NCI-H2107 treated with DMSO at 0.1 percent for 48 hours (cell line): Measurements from ENCODE around the gene DNAJC6.
A peak's percentile ranks its signal among the peaks of the same experiment; 100 is the strongest.

Experiments used
- DNase-seq: peaks from one replicate; lab custom pipeline; 2025; ENCODE audit not compliant: unreplicated experiment; lab: John Stamatoyannopoulos, UW

The DNAJC6 gene

GRCh38 chr1:65399003-65399402 is 89.7 kb downstream of the DNAJC6 start:
- no peak for DNase-seq

GRCh38 chr1:65401612-65402011 is 92.3 kb downstream of the DNAJC6 start:
- DNase-seq: no peak

- no peak for DNase-seq
Observed at GRCh38 chr1:65404941-65405340, 95.6 kb downstream of the DNAJC6 start.

GRCh38 chr1:65407877-65408276 is 98.5 kb downstream of the DNAJC6 start:
- no peak for DNase-seq

DNA sequence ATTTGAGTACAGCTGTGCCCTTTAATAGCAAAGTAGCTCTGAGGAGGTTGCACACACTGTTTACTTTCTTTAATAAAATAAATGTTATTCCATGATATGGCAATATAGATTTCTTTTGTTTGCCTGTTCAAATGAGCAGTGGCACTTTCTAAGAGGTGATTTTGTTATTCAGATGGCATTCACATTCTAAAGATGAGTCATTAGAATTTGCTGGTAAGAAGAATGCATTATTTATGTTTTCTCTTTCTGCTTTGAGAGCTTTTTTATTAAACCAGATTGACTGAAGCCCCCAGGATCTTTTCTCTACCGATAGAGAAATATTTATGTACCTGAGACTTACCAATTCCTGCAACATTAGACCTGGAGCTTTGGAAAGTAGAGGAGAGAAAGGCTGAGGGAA is 100.0 kb downstream of the DNAJC6 start:
- DNase-seq: no peak

- DNase-seq: no peak
Observed at GRCh38 chr1:65409816-65410326, 100.5 kb downstream of the DNAJC6 start.

DNA sequence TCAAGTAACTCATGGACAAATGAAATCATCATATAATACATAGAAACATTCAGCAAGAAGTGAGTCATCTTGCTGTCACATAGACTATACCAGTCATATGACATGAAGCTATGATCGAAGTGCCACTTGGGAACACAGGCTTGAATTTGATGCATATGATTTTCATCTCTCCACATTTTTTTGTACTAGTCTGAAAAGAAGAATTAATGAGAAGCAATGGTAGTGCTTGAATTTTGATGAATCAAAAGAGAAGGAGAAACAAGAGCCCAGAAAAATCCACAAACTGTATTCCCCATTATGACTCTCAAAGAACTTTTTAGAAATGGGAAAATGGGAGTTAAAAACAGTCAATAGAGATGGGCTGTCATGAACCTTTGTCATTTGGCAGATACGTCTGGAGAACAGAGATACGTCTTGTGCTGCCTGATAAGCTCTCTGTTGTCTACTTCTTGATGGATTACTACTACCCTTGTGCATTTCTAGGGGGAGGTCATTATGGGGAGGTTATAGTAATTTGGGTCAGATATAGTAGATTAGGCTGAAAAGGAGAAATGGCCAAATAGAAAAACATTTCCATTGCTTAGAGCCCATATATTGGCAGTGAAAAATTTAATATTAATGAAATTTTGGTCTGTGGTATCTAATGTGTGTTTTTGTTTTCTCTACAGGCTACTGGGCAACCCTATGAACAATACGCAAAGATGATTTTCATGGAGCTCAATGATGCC is 103.1 kb downstream of the DNAJC6 start:
- no peak for DNase-seq

- DNase-seq: no peak
Observed at GRCh38 chr1:65412984-65413375, 103.6 kb downstream of the DNAJC6 start.

GRCh38 chr1:65414538-65414937 is 105.2 kb downstream of the DNAJC6 start:
- no peak for DNase-seq

- no peak for DNase-seq
Observed at GRCh38 chr1:65416767-65417166, 107.4 kb downstream of the DNAJC6 start.

DNA sequence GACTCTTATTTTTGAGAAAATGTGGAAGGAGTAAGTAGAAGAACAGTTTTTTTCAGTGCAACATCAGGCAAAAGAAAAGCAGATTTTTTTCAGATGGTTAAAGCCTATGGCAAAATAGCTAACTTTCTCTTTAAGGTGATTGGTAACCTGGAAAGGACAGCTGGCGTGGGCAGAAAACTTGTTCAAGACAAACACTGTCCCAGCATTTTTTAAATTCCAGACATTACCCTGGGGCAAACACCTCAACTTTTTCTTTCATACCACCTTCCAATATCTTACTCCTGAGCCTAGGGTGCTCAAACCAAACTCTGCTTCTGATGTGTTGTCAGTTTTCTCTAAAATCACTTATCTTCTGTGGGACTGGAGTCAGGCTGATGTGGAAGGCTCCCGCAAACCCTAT is 108.4 kb downstream of the DNAJC6 start:
- DNase-seq: no peak

DNA sequence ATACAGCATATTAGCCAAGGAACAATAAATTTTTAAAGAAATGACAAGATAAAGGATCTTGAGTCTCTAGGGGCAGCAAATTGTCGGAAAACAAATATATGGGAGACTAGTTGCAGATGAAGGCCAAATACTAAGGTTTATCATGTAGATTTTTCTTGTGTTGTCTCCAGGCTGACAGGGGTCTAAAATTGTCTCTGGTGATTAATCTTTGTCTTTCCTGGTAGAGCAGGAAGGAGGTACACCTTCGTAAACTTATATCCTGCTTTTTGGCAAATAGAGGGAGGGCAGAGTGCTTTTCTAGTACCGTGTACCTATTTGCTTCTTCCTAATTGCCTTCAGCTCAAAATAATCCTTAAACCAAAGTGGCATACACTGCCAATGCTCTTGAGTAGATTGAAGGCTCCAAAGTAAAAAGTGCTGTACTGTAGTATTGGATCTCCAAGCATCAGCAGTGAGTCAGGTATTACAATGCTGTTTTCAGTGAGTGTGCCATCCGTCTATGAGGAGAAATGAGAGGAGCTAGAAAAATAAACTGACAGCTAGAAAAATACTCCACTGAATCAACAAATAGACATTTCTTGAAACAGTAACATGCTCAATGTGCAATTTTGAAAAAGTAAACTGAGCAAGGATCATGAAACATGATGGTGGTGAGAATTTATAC is 109.3 kb downstream of the DNAJC6 start:
- no peak for DNase-seq

DNA sequence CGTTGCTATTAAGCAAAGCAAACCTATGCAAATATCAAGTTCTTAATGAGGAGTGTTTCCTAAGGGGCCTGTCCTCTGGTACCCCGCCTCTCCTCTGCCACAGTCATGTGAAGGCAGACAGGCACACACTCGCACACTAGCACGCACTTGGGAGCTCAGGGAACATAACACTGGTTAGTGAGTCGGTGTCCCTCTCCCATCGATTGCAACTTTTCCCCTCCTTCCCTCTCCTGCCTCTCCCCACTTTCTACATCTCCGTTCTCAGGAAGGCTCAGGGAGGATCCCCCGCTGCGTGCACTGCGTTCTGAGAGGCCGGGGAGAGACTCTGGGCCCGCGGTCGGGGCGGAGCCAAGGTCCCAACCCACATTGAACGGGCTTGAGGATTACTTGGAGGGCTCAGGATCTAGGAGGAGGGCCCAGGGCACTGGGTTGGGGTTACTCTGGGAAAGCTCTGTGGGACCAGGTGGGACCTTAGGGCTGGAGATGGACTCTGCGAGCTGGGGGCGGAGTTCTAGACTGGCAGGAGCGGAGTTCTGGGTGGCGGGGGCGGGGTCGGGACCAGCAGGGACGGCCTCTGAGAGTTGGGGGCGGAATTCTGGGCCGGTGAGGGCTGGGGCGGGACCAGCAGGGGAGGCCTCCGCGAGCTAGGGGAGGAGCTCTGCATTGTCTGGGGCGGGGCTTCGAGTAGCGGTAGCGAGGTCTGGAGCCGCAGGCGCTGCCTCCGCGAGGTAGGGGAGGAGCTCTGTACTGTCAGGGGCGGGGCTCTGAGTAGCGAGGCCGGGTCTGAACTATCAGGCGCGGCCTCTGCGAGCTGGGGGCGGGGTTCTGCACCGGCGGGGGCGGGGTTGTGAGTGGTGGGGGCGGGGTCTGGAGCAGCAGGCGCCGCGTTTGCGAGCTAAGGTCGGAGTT is 110.6 kb downstream of the DNAJC6 start:
- peak; percentile 98 for DNase-seq

DNA sequence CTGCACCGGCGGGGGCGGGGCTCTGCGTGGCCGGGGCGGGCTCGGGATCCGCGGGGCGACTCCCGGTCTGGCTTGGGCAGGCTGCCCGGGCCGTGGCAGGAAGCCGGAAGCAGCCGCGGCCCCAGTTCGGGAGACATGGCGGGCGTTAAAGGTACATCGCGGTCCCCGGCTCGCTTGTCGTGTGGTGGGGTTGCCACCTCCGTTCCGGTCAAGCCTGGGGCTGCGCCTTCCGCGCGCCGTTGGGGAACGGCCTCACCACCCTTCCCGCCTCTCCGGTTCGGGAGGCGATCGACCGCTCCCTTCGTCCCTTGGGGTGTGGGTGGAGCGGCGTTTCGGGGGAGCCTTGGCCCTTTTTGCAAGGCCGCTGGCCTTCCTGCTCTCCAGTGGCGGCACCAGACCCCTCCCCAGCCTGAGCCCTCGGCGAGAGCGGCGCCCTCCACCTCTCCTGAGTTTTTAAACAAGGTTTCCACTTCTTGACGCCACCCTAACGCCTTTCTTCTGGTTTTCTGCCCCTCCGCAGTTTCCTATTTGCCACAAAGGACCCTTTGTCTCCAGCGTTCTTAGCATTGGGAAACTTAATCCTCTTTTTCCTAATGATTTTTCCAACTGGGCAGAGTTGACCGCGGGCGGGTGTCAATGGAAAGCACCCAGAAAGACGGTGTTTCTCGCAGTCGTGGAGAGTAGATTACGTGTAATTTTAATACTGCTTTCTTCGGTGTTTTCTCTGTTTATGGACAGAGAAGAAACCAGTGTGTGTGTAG is 111.4 kb downstream of the DNAJC6 start, which contains the start of the genes LEPR and LEPROT:
Gene LEPR (plus strand): TSS at position 79 of the 761 bp plus-strand sequence. CDS start 144,898 bp downstream, outside the sequence.
Gene LEPROT (plus strand): TSS at position 79 of the 761 bp plus-strand sequence. CDS start 57 bp downstream, at position 136.
- DNase-seq: peak; percentile 55

GRCh38 chr1:65421351-65422025 is 112.1 kb downstream of the DNAJC6 start:
- DNase-seq: peak; percentile 55

DNA sequence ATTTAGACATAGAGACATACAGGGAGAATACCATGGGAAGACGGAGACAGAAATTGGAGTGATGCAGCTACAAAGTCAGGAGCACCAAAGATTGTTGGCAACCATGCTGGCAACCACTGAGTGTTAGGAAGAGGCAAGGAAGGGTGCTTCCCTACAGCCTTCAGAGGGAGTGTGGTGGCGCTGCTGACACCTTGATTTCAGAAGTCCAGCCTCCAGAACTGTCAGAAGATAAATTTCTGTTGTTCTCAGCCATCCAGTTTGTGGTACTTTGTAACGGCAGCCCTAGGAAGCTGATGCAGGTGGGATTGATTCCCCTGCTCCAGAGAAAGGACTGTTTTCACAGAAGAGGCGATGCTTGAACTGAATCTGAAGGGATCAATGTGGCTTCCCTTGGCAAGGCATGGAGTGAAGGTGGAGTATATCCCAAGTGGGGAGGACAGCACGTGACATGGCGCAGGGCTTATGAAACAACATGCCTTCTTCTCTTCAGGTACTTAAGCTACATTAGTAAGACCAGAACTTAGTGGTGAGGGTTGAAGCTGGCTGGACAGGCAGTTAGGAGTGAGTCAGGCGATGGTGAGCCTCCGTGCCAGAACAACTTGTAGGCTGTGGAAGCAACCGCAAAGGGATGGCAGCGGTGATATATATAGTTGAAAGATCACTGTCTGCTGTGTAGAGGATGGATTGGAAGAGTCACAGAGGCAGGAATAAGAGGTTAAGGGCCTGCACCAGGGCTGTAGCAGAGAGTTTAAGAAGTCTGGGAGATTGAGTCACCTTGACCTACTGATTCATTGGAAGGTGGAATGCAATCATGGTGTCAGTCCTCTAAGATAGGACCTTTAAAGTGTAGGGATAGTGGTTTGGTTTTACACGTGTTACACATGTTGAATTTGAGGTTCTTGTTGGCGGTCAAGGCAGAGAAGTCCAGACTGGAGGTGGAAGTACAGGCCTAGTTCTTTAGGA is 113.2 kb downstream of the DNAJC6 start:
- DNase-seq: no peak

- no peak for DNase-seq
Observed at GRCh38 chr1:65423884-65424572, 114.7 kb downstream of the DNAJC6 start.

GRCh38 chr1:65424573-65424889 is 115.2 kb downstream of the DNAJC6 start:
- no peak for DNase-seq
